Measurements from ENCODE around the gene A1CF. TPM values are rescaled to one million over a fixed set of nuclear protein-coding genes. Genes with fewer than 3 reads are reported as not detected.

A1CF gene
- total and polyA plus RNA-seq, 10 of the 15 experiments (the other 5 are each of a cell fraction or from before 2014, with no cell fraction given), result 0.10 TPM; not detected in 9

GRCh38 chr10:50928190-50928552 is 42.7 kb upstream of the A1CF start:
- H3K9ac ChIP-seq (ENCODE audit: control insufficient read depth, insufficient read depth, low read length), result no peak overlapping the region
- H3K27me3 ChIP-seq (replicated peaks in 1 of 2; ENCODE audit: control insufficient read depth in 2 of 2, insufficient read depth in 2 of 2, low read length in 1 of 2), result no peaks in the 10 kb centered on the region
- POLR2A ChIA-PET, result no interaction called here
- H3K79me2 ChIP-seq (ENCODE audit: control insufficient read depth, insufficient read depth, low read length), result no peaks in the 10 kb centered on the region
- ATAC-seq, result no peak
- no peak overlapping the region for H3K4me3 ChIP-seq
- in situ Hi-C loops (cut with MboI), result no loop called here
- SMC1A ChIA-PET (ENCODE audit: uncharacterized antibody, unreplicated experiment), result no interaction called here
- no peak overlapping the region for H3K27ac ChIP-seq (ENCODE audit: control insufficient read depth, insufficient read depth)
- intact Hi-C loops (cut with micrococcal nuclease; ENCODE audit: unreplicated experiment), result no loop called here
- H3K4me2 ChIP-seq (ENCODE audit: control insufficient read depth, insufficient read depth), result no peak overlapping the region
- H4K20me1 ChIP-seq (ENCODE audit: control insufficient read depth, insufficient read depth), result no peaks in the 10 kb centered on the region
- WGBS (ENCODE audit: insufficient coverage, insufficient replicate concordance, low lambda C conversion rate, missing lambda C conversion rate), result 29% methylated on average over 2 of the region's 2 CpGs
- CTCF ChIA-PET, result no interaction called here
- H3K36me3 ChIP-seq (ENCODE audit: control insufficient read depth in 2 of 2, insufficient read depth in 2 of 2, low read length in 1 of 2), result no peaks in the 10 kb centered on the region
- no peaks in the 10 kb centered on the region; the same call in 2 of the 3 replicates for H3K9me3 ChIP-seq (replicated peaks; ENCODE audit: control insufficient read depth, insufficient read depth, low read length)
- H3K4me1 ChIP-seq (ENCODE audit: control insufficient read depth, insufficient read depth, low read length), result no peaks in the 10 kb centered on the region
- FAIRE-seq, result no peak
- H2AFZ ChIP-seq (ENCODE audit: control insufficient read depth, low read depth, low read length), result no peak overlapping the region
- TF ChIP-seq ATF3 (IDR thresholded peaks at IDR 0.05; ENCODE audit: borderline replicate concordance, extremely low read depth, low read depth, low read length), result no peak
- no peak for TF ChIP-seq RB1 (IDR thresholded peaks at IDR 0.05; ENCODE audit: borderline replicate concordance)
- no peak for TF ChIP-seq CHD4 (IDR thresholded peaks at IDR 0.05)
- no peak for TF ChIP-seq USF1 (IDR thresholded peaks at IDR 0.05; ENCODE audit: borderline replicate concordance, extremely low read length, insufficient read depth, low read depth, low read length)
- no peak for TF ChIP-seq SUPT20H (IDR thresholded peaks at IDR 0.05; ENCODE audit: borderline replicate concordance, control insufficient read depth, low read depth, low read length)
- no peak for TF ChIP-seq NFYB (IDR thresholded peaks at IDR 0.05; ENCODE audit: insufficient read depth, low read depth, low read length)
- BruUV-seq (replicated peaks), result no TSS peak
- DNase-seq (ENCODE audit: low read depth, low spot score), result no peak
- RAD21 ChIA-PET (ENCODE audit: unreplicated experiment), result no interaction called here

Measured in GM12878 (cell line).